HG03135 (cell line): ENCODE measurements around the gene SCN3A.

Experiments used
- ATAC-seq: cut with Tn5 transposase; IDR thresholded peaks from one replicate; pipeline ENCODE4 v1.9.1; 2021; ENCODE audit warnings: mild to moderate bottlenecking, moderate library complexity; ENCODE audit not compliant: unreplicated experiment

SCN3A gene

GRCh38 chr2:165192729-165193128, 11.1 kb downstream of the SCN3A start:
- ATAC-seq, result peak; percentile 39

- ATAC-seq, result no peak
Measured at GRCh38 chr2:165191096-165191728, 12.6 kb downstream of the SCN3A start.

GRCh38 chr2:165185633-165186032, 18.2 kb downstream of the SCN3A start:
- no peak for ATAC-seq

- no peak for ATAC-seq
Measured at GRCh38 chr2:165182029-165182428, 21.8 kb downstream of the SCN3A start.

GRCh38 chr2:165176780-165177179, 27.1 kb downstream of the SCN3A start:
- no peak for ATAC-seq

- no peak for ATAC-seq
Measured at GRCh38 chr2:165173215-165173614, 30.6 kb downstream of the SCN3A start.

- ATAC-seq, result no peak
Measured at GRCh38 chr2:165164201-165164600, 39.6 kb downstream of the SCN3A start.

GRCh38 chr2:165163761-165164160, 40.1 kb downstream of the SCN3A start:
- no peak for ATAC-seq

GRCh38 chr2:165162466-165162865, 41.4 kb downstream of the SCN3A start:
- no peak for ATAC-seq

GRCh38 chr2:165161510-165161909, 42.3 kb downstream of the SCN3A start:
- no peak for ATAC-seq

GRCh38 chr2:165157160-165157559, 46.7 kb downstream of the SCN3A start:
- no peak for ATAC-seq

GRCh38 chr2:165155152-165155551, 48.7 kb downstream of the SCN3A start:
- ATAC-seq, result no peak

- peak; percentile 79 for ATAC-seq
Measured at GRCh38 chr2:165149439-165149838, 54.4 kb downstream of the SCN3A start.

GRCh38 chr2:165147186-165148045, 56.4 kb downstream of the SCN3A start:
- no peak for ATAC-seq

GRCh38 chr2:165144315-165144714, 59.5 kb downstream of the SCN3A start:
- ATAC-seq, result peak; percentile 62

GRCh38 chr2:165141601-165142354, 62.1 kb downstream of the SCN3A start:
- ATAC-seq, result no peak

- ATAC-seq, result no peak
Measured at GRCh38 chr2:165126244-165126643, 77.6 kb downstream of the SCN3A start.

GRCh38 chr2:165122521-165122920, 81.3 kb downstream of the SCN3A start:
- no peak for ATAC-seq

- no peak for ATAC-seq
Measured at GRCh38 chr2:165120740-165121467, 82.9 kb downstream of the SCN3A start.

- no peak for ATAC-seq
Measured at GRCh38 chr2:165115258-165115657, 88.6 kb downstream of the SCN3A start.

- ATAC-seq, result no peak
Measured at GRCh38 chr2:165114346-165114939, 89.4 kb downstream of the SCN3A start.
